Adrenal gland (tissue), 5 donors: ENCODE data around the gene ALDH1A1.

Experiments used
- CTCF ChIP-seq, 6 experiments: fragments of 450-650 bp in 4 of 6; fragments of 200-600 bp in 2 of 6; sonication (generic) in 1 of 6; IDR thresholded peaks; 1 replicate in 5 of 6; 2 replicates in 1 of 6; pipeline versions ENCODE4 v1.5.1 to v1.8.0; 2016 to 2021; ENCODE audit warnings: antibody characterized with exemption in 6 of 6, mild to moderate bottlenecking in 2 of 6, moderate library complexity in 1 of 6
- POLR2A ChIP-seq, 2 donors: fragments of 450-650 bp; IDR thresholded peaks; one replicate each; pipeline ENCODE4 v1.6.1; 2017; ENCODE audit warnings: antibody characterized with exemption in 2 of 2, mild to moderate bottlenecking in 2 of 2, moderate library complexity in 1 of 2
- donor health status: DM: no; HTN: no; CAD: no.

DNA sequence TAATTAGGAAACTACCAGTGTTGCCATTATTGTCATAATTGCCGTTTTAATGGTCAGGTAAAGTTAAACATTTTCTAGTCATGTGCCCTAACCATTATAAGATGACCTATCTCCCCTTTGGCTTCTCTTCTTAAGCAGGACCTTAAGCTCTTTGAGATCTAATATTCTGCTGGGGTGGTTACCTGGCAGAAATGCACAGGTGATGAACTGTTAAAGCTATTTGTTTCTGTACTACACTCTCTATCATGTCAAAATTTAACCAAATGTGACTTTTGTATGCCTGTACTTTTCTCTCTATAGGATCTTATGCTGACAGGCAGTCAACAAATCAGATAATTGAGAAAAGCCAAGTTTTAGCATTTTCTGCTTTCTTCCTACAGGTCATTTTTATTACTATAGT is 23.3 kb downstream of the ALDH1A1 start:
- no peak for TF ChIP-seq CTCF (IDR thresholded peaks at IDR 0.05)
- no peak for TF ChIP-seq POLR2A (IDR thresholded peaks at IDR 0.05)
